OCI-LY1 (cell line): Measurements from ENCODE around the gene LCAT.

ENCODE experiments used
- CTCF ChIP-seq: fragments of 200-600 bp; sonication (generic), shearing (Covaris generic); IDR thresholded peaks from 2 replicates; pipeline ENCODE4 v1.5.1; 2017; ENCODE audit warnings: mild to moderate bottlenecking, antibody characterized with exemption, low read length, moderate library complexity, mixed read lengths
- EZH2 ChIP-seq: fragments of 200-600 bp; sonication (generic), shearing (Covaris generic); IDR thresholded peaks from 2 replicates; pipeline ENCODE4 v1.8.0; 2017; ENCODE audit warnings: borderline replicate concordance, mixed run types, mild to moderate bottlenecking, antibody characterized with exemption, low read length, moderate library complexity, mixed read lengths

- TF ChIP-seq CTCF (no peak), EZH2 (no peak)
Observed at GRCh38 chr16:67926181-67926750, 17.7 kb downstream of the LCAT start.
